Measurements from ENCODE around the gene ARHGEF2.

Gene ARHGEF2

GRCh38 chr1:155904261-155904660 lies 74.1 kb downstream of the ARHGEF2 start:
- no peak for DNase-seq

- DNase-seq, result no peak
Observed at GRCh38 chr1:155900161-155900560, 78.2 kb downstream of the ARHGEF2 start.

- no peak for DNase-seq
Observed at GRCh38 chr1:155899683-155900082, 78.7 kb downstream of the ARHGEF2 start.

GRCh38 chr1:155898888-155899287 lies 79.5 kb downstream of the ARHGEF2 start:
- DNase-seq, result no peak

- no peak for DNase-seq
Observed at GRCh38 chr1:155897746-155898145, 80.6 kb downstream of the ARHGEF2 start.

All from stimulated activated naive CD4-positive, alpha-beta T cell treated with Interleukin-2 at 50 U/mL for 16 hours (primary cell).